Endothelial cell of umbilical vein (primary cell): ENCODE results near the gene SLIT1. TPM values are rescaled to one million over a fixed set of nuclear protein-coding genes. Genes with fewer than 3 reads are reported as not detected.

Experiments used
- BruUV-seq: library from RNA; stranded (reverse); fragments of 400-500 nt; replicated peaks from 2 replicates; lab custom pipeline; 2021; lab: Mats Ljungman, UMichigan
- CTCF ChIA-PET: fragments of 300-600, 350-600 bp; sonication (Branson Sonifier 250); formaldehyde crosslinking; loops from one replicate; lab custom pipeline; 2021; ENCODE audit warnings: antibody characterized with exemption, inconsistent platforms; lab: Charles Lee
- POLR2A ChIA-PET: fragments of 300-600, 350-600 bp; sonication (Branson Sonifier 250); formaldehyde crosslinking; loops from one replicate; lab custom pipeline; 2021; ENCODE audit warnings: antibody characterized with exemption, inconsistent platforms; lab: Charles Lee
- DNase-seq: peaks from one replicate; pipeline ENCODE4 v3.0.0-alpha.2; 2011; ENCODE audit warnings: low read depth, low spot score
- FAIRE-seq: peaks from 2 replicates; lab custom pipeline; 2011; peaks lifted over from hg19 to GRCh38; lab: Jason Lieb, UNC
- H2AFZ ChIP-seq: 2 replicates; pipeline ENCODE4 v1.6.0; 2012; ENCODE audit warnings: low read depth, low read length, control low read depth, inconsistent platforms
- H3K27ac ChIP-seq: 2 replicates; pipeline ENCODE4 v1.5.1; 2011; ENCODE audit warnings: low read depth, mild to moderate bottlenecking, control low read depth, low read length, moderate library complexity; ENCODE audit not compliant: insufficient read depth
- H3K27me3 ChIP-seq, 2 experiments: 2 replicates each; pipeline versions ENCODE4 v1.6.0 to v1.6.1; 2011; ENCODE audit warnings: low read length in 2 of 2, mixed read lengths in 1 of 2; ENCODE audit not compliant: control insufficient read depth in 2 of 2, insufficient read depth in 2 of 2
- H3K36me3 ChIP-seq, 2 experiments: 2 replicates in 1 of 2; 3 replicates in 1 of 2; pipeline ENCODE4 v1.5.1; 2011; ENCODE audit warnings: low read length in 2 of 2, mild to moderate bottlenecking in 1 of 2, moderate library complexity in 1 of 2; ENCODE audit not compliant: control insufficient read depth in 2 of 2, insufficient read depth in 2 of 2; ENCODE audit errors: extremely low read depth in 1 of 2
- H3K4me1 ChIP-seq: 3 replicates; pipeline ENCODE4 v1.5.1; 2011; ENCODE audit warnings: mild to moderate bottlenecking, low read length; ENCODE audit not compliant: control insufficient read depth, insufficient read depth; ENCODE audit errors: extremely low read depth
- H3K4me2 ChIP-seq: 2 replicates; pipeline ENCODE4 v1.6.1; 2011; ENCODE audit warnings: low read length, control low read depth, mixed read lengths; ENCODE audit not compliant: insufficient read depth
- H3K4me3 ChIP-seq, 3 experiments: fragments of 200-600 bp in 1 of 3; sonication (generic), shearing (Covaris generic) in 1 of 3; replicated peaks in 1 of 3; 2 replicates each; pipeline ENCODE4 v1.5.1; 2011 to 2016; ENCODE audit warnings: control low read depth in 3 of 3, low read length in 3 of 3, mild to moderate bottlenecking in 2 of 3, inconsistent platforms in 1 of 3, low read depth in 1 of 3, moderate library complexity in 1 of 3; ENCODE audit not compliant: insufficient read depth in 1 of 3
- H3K79me2 ChIP-seq: 2 replicates; pipeline ENCODE4 v1.6.0; 2012; ENCODE audit warnings: low read length, inconsistent platforms; ENCODE audit not compliant: control insufficient read depth, insufficient read depth
- H3K9ac ChIP-seq: replicated peaks from 2 replicates; pipeline ENCODE3; 2011; ENCODE audit warnings: low read length, control low read depth; ENCODE audit not compliant: insufficient read depth; ENCODE audit errors: extremely low read depth
- H3K9me1 ChIP-seq: replicated peaks from 3 replicates; pipeline ENCODE4 v1.6.0; 2011; ENCODE audit warnings: mild to moderate bottlenecking, low read length; ENCODE audit not compliant: control insufficient read depth, insufficient read depth; ENCODE audit errors: extremely low read depth
- H3K9me3 ChIP-seq: replicated peaks from 2 replicates; pipeline ENCODE4 v1.5.1; 2012; ENCODE audit warnings: low read length, inconsistent platforms; ENCODE audit not compliant: control insufficient read depth, insufficient read depth
- H4K20me1 ChIP-seq: replicated peaks from 2 replicates; pipeline ENCODE3; 2011; ENCODE audit warnings: mild to moderate bottlenecking, low read length; ENCODE audit not compliant: control insufficient read depth, insufficient read depth; ENCODE audit errors: extremely low read depth
- CTCF ChIP-seq, 2 donors: IDR thresholded peaks; 1 replicate in 1 of 2; 2 replicates in 1 of 2; pipeline ENCODE4 v1.5.1; 2011; ENCODE audit warnings: low read length in 2 of 2, mild to moderate bottlenecking in 2 of 2, moderate library complexity in 2 of 2, control low read depth in 1 of 2, inconsistent platforms in 1 of 2, low read depth in 1 of 2; ENCODE audit not compliant: insufficient read depth in 1 of 2; ENCODE audit errors: extremely low read depth in 1 of 2
- EZH2 ChIP-seq: IDR thresholded peaks from 2 replicates; pipeline ENCODE4 v1.6.1; 2012; ENCODE audit warnings: borderline replicate concordance, low read depth, mild to moderate bottlenecking, moderate library complexity, low read length, inconsistent platforms; ENCODE audit not compliant: severe bottlenecking
- FOS ChIP-seq: IDR thresholded peaks from 2 replicates; pipeline ENCODE4 v1.6.1; 2011; ENCODE audit warnings: mild to moderate bottlenecking, low read length, moderate library complexity, borderline replicate concordance; ENCODE audit not compliant: insufficient read depth
- GATA2 ChIP-seq: IDR thresholded peaks from 2 replicates; pipeline ENCODE4 v1.7.0; 2011; ENCODE audit warnings: low read depth, mild to moderate bottlenecking, moderate library complexity, mixed read lengths, low read length; ENCODE audit not compliant: insufficient read length, insufficient read depth
- MAX ChIP-seq: IDR thresholded peaks from 2 replicates; pipeline ENCODE4 v1.6.1; 2011; ENCODE audit not compliant: insufficient read depth, insufficient read length
- MYC ChIP-seq: IDR thresholded peaks from one replicate; pipeline ENCODE4 v1.6.1; 2011; ENCODE audit warnings: mild to moderate bottlenecking, low read depth, low read length
- POLR2A ChIP-seq: IDR thresholded peaks from 2 replicates; pipeline ENCODE4 v1.6.1; 2012; ENCODE audit warnings: low read depth, mild to moderate bottlenecking, control low read depth, low read length
- POLR2AphosphoS5 ChIP-seq: IDR thresholded peaks from 2 replicates; pipeline ENCODE4 v1.6.1; 2012; ENCODE audit warnings: low read depth, mild to moderate bottlenecking, control low read depth, low read length, moderate library complexity; ENCODE audit not compliant: insufficient read depth
- dilution Hi-C: fragments of 300-500 bp; cut with MboI; formaldehyde crosslinking; loops from one replicate; pipeline ENCODE4 v1.15.0; 2019; ENCODE audit warnings: low sequenced_read_pairs; ENCODE audit not compliant: extremely low pct_ligation_motif_present
- intact Hi-C: fragments of 100-400 bp; cut with micrococcal nuclease; formaldehyde crosslinking; loops from one replicate; pipeline ENCODE4 v1.10.0; 2022
- polyA plus RNA-seq, 4 experiments: library from polyadenylated mRNA; depleted of rRNA in 3 of 4; stranded (reverse) in 3 of 4; unstranded in 1 of 4; fragments of >200 nt; gene quantifications; 2 replicates each; pipeline versions ENCODE4 v1.2.1 to v1.2.3, GENCODE V29; 2011 to 2012; ENCODE audit warnings: missing spikeins in 1 of 4
- total RNA-seq: library from RNA; stranded (reverse); gene quantifications from 2 replicates; pipeline ENCODE4 v1.2.3, GENCODE V29; 2021

Gene SLIT1
- total and polyA plus RNA-seq, 2 donors (not counting 3 experiments of a cell fraction or from before 2014, with no cell fraction given), result 0.04 to 0.20 TPM

- H3K4me2 ChIP-seq, result no peak overlapping the region
- intact Hi-C loops (loop anchor here (5.0 to 10.0 kb wide), 2 partner anchors 126 to 263 kb away; partner anchors contain the start of gene FRAT2), dilution Hi-C loops (no loop called here)
- TF ChIP-seq POLR2AphosphoS5, result no peak
- TF ChIP-seq GATA2, result no peak
- no peak for TF ChIP-seq POLR2A
- TF ChIP-seq MAX, result no peak
- TF ChIP-seq MYC, result no peak
- TF ChIP-seq EZH2, result no peak
- TF ChIP-seq FOS, result no peak
- TF ChIP-seq CTCF (IDR thresholded peaks at IDR 0.05; ENCODE audit: extremely low read depth in 1 of 2, insufficient read depth in 1 of 2, low read depth in 1 of 2, low read length in 2 of 2), result no peak
- no peaks in the 10 kb centered on the region for H3K9me3 ChIP-seq
- no peak for FAIRE-seq
- no peak for DNase-seq
- no peaks in the 10 kb centered on the region for H4K20me1 ChIP-seq
- BruUV-seq, result no TSS peak
- no peaks in the 10 kb centered on the region for H3K36me3 ChIP-seq
- CTCF ChIA-PET, result interaction anchor here (2.1 to 8.5 kb wide), 5 partner anchors 11 to 148 kb away, joined by 18 to 397 read pairs (median 59); no protein-coding TSS in a partner anchor
- H3K27me3 ChIP-seq, result peaks cover 2 to 4% of the 10 kb centered on the region in 2 experiments
- POLR2A ChIA-PET, result no interaction called here
- no peaks in the 10 kb centered on the region for H3K79me2 ChIP-seq
- no peak overlapping the region for H3K9ac ChIP-seq
- H2AFZ ChIP-seq, result no peak overlapping the region
- H3K9me1 ChIP-seq, result no peaks in the 10 kb centered on the region
- no peaks in the 10 kb centered on the region for H3K4me1 ChIP-seq
- H3K27ac ChIP-seq, result no peak overlapping the region
- no peak overlapping the region for H3K4me3 ChIP-seq
Observed at GRCh38 chr10:97071496-97071895, 114.3 kb downstream of the SLIT1 start.
